ENCODE results near the gene AP1M1.

AP1M1 gene

DNA sequence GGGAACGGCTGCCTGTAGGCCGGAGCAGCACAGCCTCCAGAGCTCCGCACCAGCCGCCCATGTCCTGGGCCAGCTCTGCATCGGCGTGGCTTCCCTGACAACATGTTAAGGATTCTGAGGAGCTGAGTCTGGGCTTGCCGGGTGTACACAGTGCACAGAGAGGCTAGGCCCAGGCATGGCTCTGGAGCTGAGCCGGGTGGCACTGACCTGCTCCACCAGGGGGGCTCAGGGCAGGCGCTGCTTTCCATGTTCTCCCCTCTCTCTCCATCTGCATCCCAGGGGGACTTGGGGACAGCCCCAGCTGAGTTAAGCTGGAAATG is 31.6 kb downstream of the AP1M1 start:
- H3K27me3 ChIP-seq (ENCODE audit: control insufficient read depth in 2 of 2, insufficient read depth in 2 of 2, low read length in 2 of 2), result no peaks in the 10 kb centered on the region
- H3K36me3 ChIP-seq (ENCODE audit: control insufficient read depth in 2 of 2, insufficient read depth in 2 of 2, low read length in 2 of 2), result peaks cover 32 to 57% of the 10 kb centered on the region in 2 donors
- no peak overlapping the region for H3K27ac ChIP-seq (ENCODE audit: low read depth in 2 of 2, low read length in 2 of 2)

DNA sequence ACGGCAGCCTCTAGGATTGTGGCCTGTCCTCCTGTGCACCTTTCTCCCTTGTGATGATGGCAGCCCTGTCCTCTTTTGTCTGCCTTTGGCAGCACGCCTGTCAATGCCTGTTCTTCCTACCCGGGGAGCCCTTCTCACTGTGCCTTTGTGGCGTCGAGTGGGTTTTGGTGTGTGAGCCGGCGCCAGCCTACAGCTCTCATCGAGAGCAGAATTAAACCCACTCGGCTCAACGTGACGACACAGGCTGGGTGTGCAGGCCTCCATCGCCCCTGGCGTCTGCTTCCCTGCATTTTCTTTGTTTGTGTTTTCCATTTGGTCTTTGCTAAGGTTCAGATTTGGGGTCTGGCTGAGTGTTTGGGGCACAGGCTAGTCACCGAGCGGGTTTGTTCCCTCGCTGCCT is 34.4 kb downstream of the AP1M1 start:
- Histone ChIP-seq H3K4me1 (ENCODE audit: control insufficient read depth in 2 of 2, insufficient read depth in 2 of 2, low read length in 2 of 2) (no peaks in the 10 kb centered on the region), H3K27ac (ENCODE audit: low read depth in 2 of 2, low read length in 2 of 2) (no peak overlapping the region), H3K36me3 (ENCODE audit: control insufficient read depth in 2 of 2, insufficient read depth in 2 of 2, low read length in 2 of 2) (peaks cover 32 to 48% of the 10 kb centered on the region in 2 donors), H3K9me3 (ENCODE audit: control insufficient read depth in 2 of 2, low read length in 2 of 2) (no peaks in the 10 kb centered on the region), H3K9ac (ENCODE audit: low read depth in 1 of 2, low read length in 2 of 2) (no peak overlapping the region), H3K4me3 (ENCODE audit: low read length in 2 of 2) (no peak overlapping the region), H3K27me3 (ENCODE audit: control insufficient read depth in 2 of 2, insufficient read depth in 2 of 2, low read length in 2 of 2) (no peaks in the 10 kb centered on the region)

More for the DNA sequence above, 31.6 kb downstream of the AP1M1 start:
- no peak overlapping the region for H3K4me3 ChIP-seq (ENCODE audit: low read length in 2 of 2)
- no peak overlapping the region for H3K9ac ChIP-seq (ENCODE audit: low read depth in 1 of 2, low read length in 2 of 2)
- H3K4me1 ChIP-seq (ENCODE audit: control insufficient read depth in 2 of 2, insufficient read depth in 2 of 2, low read length in 2 of 2), result no peaks in the 10 kb centered on the region
- H3K9me3 ChIP-seq (ENCODE audit: control insufficient read depth in 2 of 2, low read length in 2 of 2), result no peaks in the 10 kb centered on the region

DNA sequence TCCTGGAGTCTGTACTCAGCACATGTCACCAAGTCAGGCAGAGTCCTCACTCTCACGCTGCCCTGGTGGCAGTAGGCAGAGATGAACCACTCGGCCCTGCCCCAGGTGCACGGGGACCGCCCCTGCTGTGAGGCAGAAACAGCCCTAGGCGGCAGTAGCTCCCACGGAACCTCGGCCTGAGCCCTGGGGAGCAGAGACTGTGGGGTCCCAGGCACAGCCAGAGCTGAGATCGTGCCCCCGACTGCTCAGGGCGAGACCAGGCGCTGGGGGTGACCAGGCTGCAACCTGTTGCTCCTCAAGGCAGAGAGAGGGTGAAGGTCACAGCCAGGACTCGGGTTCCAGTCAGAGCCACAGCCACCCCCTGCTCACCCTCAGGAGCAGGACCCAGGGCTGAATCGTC is 34.9 kb downstream of the AP1M1 start:
- H3K27ac ChIP-seq (ENCODE audit: low read depth in 2 of 2, low read length in 2 of 2), result no peak overlapping the region
- no peaks in the 10 kb centered on the region for H3K9me3 ChIP-seq (ENCODE audit: control insufficient read depth in 2 of 2, low read length in 2 of 2)
- H3K4me3 ChIP-seq (ENCODE audit: low read length in 2 of 2), result no peak overlapping the region
- no peaks in the 10 kb centered on the region for H3K27me3 ChIP-seq (ENCODE audit: control insufficient read depth in 2 of 2, insufficient read depth in 2 of 2, low read length in 2 of 2)
- H3K4me1 ChIP-seq (ENCODE audit: control insufficient read depth in 2 of 2, insufficient read depth in 2 of 2, low read length in 2 of 2), result no peaks in the 10 kb centered on the region
- peaks cover 29 to 48% of the 10 kb centered on the region in 2 donors for H3K36me3 ChIP-seq (ENCODE audit: control insufficient read depth in 2 of 2, insufficient read depth in 2 of 2, low read length in 2 of 2)
- no peak overlapping the region for H3K9ac ChIP-seq (ENCODE audit: low read depth in 1 of 2, low read length in 2 of 2)

DNA sequence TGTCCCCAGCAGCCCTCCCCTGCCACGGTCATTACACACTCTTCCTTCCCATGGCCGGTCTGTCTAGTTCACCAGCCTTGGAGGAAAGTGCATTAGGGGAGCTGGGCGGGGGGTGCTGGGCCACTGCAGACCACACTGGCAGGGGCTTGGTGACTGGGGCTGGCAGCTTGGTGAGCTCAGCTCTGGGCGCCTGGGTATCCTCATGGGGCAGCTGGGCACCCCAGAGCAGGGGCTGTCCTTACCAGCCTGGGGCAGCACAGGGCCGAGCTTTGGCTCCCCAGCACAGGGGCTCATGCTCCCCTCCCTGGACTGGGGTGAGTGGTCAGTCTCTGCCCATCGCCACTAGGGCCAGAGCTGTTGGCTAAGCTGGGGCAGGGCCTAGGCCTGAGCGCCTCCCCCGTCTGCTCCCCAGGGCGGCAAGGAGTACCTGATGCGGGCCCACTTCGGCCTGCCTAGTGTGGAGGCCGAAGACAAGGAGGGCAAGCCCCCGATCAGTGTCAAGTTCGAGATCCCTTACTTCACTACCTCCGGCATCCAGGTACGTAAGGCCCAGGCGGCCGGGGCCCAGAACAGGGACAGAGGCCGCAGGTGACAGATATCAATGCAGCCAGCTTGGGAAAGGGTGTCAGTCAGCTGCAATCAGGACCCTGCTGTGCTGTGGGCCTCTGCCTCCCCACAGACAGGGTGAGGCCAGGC is 35.5 kb downstream of the AP1M1 start:
- H3K9me3 ChIP-seq (ENCODE audit: control insufficient read depth in 2 of 2, low read length in 2 of 2), result no peaks in the 10 kb centered on the region
- H3K27me3 ChIP-seq (ENCODE audit: control insufficient read depth in 2 of 2, insufficient read depth in 2 of 2, low read length in 2 of 2), result no peaks in the 10 kb centered on the region
- H3K9ac ChIP-seq (ENCODE audit: low read depth in 1 of 2, low read length in 2 of 2), result no peak overlapping the region
- H3K27ac ChIP-seq (ENCODE audit: low read depth in 2 of 2, low read length in 2 of 2), result no peak overlapping the region
- H3K4me3 ChIP-seq (ENCODE audit: low read length in 2 of 2), result no peak overlapping the region
- peaks cover 22 to 44% of the 10 kb centered on the region in 2 donors for H3K36me3 ChIP-seq (ENCODE audit: control insufficient read depth in 2 of 2, insufficient read depth in 2 of 2, low read length in 2 of 2)
- no peaks in the 10 kb centered on the region for H3K4me1 ChIP-seq (ENCODE audit: control insufficient read depth in 2 of 2, insufficient read depth in 2 of 2, low read length in 2 of 2)

DNA sequence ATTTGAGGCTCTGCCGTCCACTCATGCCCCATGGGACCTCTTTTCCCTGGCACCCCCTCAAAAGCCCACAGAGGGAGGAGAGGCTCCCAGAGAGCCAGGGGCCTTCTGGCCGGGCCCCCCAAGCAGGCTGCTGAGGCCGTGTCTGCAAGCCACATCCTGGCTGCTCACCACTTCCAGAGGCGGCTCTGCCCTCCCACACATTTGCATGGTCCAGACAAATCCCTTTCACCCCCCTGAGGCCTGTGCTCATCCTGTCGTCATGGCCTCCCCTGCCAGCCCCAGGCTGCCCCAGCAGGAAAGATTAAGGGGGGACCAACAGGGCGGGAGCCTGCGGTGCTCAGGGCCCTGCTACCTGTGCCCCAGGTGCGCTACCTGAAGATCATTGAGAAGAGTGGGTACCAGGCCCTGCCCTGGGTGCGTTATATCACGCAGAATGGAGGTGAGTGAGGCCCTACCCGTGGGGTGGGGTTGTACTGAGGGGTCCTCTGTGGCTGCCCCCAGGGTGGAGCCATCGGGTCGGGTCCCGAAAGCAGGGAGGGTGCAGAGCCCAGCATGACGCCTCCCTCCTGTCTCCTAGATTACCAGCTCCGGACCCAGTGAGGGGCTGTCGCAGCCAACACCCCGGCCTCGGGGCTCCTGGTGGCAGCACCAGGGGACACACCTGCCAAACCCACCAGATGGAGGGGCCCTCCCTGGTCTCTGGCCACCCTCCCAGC is 36.3 kb downstream of the AP1M1 start:
- H3K4me1 ChIP-seq (ENCODE audit: control insufficient read depth in 2 of 2, insufficient read depth in 2 of 2, low read length in 2 of 2), result no peaks in the 10 kb centered on the region
- H3K9ac ChIP-seq (ENCODE audit: low read depth in 1 of 2, low read length in 2 of 2), result no peak overlapping the region
- no peaks in the 10 kb centered on the region for H3K27me3 ChIP-seq (ENCODE audit: control insufficient read depth in 2 of 2, insufficient read depth in 2 of 2, low read length in 2 of 2)
- H3K4me3 ChIP-seq (ENCODE audit: low read length in 2 of 2), result no peak overlapping the region
- H3K9me3 ChIP-seq (ENCODE audit: control insufficient read depth in 2 of 2, low read length in 2 of 2), result no peaks in the 10 kb centered on the region
- H3K27ac ChIP-seq (ENCODE audit: low read depth in 2 of 2, low read length in 2 of 2), result no peak overlapping the region
- H3K36me3 ChIP-seq (ENCODE audit: control insufficient read depth in 2 of 2, insufficient read depth in 2 of 2, low read length in 2 of 2), result peaks cover 16 to 38% of the 10 kb centered on the region in 2 donors

DNA sequence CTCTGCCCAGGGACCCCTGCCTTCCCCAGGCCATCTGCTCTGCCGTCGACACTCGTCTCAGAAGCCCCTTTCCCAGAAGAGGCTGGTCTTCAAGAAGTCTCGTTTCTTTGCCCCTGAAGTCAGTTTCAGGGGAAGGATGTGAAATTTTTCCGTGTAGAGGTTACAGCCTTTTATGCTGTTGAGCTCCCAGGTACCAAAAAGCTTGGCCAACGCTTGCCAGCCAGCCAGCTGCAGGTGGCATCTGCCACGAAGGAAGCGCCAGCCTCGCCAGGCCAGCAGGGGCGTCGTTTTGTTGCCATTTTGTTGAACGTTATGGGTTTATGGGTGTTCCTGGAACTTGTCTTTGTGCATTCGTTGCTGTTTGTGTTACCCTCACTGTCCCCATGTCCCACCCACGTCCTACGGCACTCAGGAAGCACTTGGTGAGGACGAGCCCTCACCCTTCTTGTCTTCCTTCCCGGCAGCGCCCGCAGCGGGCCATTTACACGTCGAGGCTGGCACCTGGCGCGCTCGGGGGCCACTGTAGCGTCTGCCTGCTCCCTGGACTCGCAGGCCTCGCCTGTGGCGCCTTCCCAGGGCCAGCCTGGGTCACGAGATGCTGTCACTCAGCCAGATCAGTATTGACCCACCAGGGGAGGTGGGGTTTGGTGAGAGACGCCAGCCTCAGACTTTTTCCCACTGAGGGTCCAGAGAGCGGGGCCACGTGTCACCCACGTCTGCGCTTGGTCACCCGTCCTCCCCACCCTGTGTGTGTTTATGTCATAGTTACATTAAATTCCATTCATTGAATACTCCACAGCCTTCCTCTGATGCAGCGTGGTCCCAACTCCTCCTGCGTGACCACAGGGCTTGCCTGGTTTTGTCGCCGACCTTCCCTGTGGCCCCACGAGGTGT is 37.1 kb downstream of the AP1M1 start:
- no peak overlapping the region for H3K4me3 ChIP-seq (ENCODE audit: low read length in 2 of 2)
- H3K27me3 ChIP-seq (ENCODE audit: control insufficient read depth in 2 of 2, insufficient read depth in 2 of 2, low read length in 2 of 2), result no peaks in the 10 kb centered on the region
- no peaks in the 10 kb centered on the region for H3K4me1 ChIP-seq (ENCODE audit: control insufficient read depth in 2 of 2, insufficient read depth in 2 of 2, low read length in 2 of 2)
- H3K9ac ChIP-seq (ENCODE audit: low read depth in 1 of 2, low read length in 2 of 2), result no peak overlapping the region
- peaks cover 9 to 30% of the 10 kb centered on the region in 2 donors for H3K36me3 ChIP-seq (ENCODE audit: control insufficient read depth in 2 of 2, insufficient read depth in 2 of 2, low read length in 2 of 2)
- H3K27ac ChIP-seq (ENCODE audit: low read depth in 2 of 2, low read length in 2 of 2), result no peak overlapping the region
- no peaks in the 10 kb centered on the region for H3K9me3 ChIP-seq (ENCODE audit: control insufficient read depth in 2 of 2, low read length in 2 of 2)

DNA sequence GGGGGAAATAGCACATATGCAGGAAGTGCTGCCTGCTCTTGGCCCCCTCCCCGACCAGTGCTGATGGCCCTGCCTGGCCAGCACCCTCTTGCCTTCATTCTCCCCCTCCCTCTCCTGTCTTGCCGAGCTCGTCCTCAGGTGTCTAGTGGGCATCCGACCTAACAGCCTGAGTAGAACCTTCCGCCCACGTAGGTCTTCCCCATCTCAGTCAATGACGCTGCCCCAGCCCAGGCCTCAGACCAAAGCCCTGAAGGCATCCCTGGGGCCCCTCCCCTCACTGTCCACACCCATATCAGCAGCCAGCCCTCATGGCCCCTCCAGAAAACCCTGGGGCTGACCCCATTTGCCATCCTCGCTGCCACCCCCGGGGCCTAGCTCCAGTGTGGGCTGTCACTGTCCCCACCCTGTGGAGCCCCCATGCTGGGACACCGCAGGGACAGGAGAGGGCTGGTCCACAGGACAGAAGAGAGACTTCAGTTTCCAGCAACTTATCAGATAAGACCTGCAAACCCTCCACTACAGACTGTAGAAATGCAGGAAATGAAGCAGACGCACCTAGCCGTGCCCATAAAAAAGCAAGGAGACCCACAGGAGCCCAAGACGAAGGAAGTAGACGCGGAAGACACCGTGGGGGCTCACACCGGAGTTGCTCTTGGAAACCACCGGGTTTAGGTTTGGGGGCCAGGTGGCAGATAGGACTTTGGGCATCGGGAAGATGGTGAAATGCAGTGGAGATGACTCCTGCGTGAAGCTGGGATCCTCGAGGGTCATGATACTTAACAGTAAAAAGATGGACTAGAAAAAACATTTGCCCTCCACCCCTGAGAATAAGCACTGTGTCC is 38.3 kb downstream of the AP1M1 start:
- no peak overlapping the region for H3K27ac ChIP-seq (ENCODE audit: low read depth in 2 of 2, low read length in 2 of 2)
- H3K4me1 ChIP-seq (ENCODE audit: control insufficient read depth in 2 of 2, insufficient read depth in 2 of 2, low read length in 2 of 2), result no peaks in the 10 kb centered on the region
- no peaks in the 10 kb centered on the region for H3K27me3 ChIP-seq (ENCODE audit: control insufficient read depth in 2 of 2, insufficient read depth in 2 of 2, low read length in 2 of 2)
- H3K9me3 ChIP-seq (ENCODE audit: control insufficient read depth in 2 of 2, low read length in 2 of 2), result no peaks in the 10 kb centered on the region
- peaks cover 9 to 25% of the 10 kb centered on the region in 2 donors for H3K36me3 ChIP-seq (ENCODE audit: control insufficient read depth in 2 of 2, insufficient read depth in 2 of 2, low read length in 2 of 2)
- no peak overlapping the region for H3K4me3 ChIP-seq (ENCODE audit: low read length in 2 of 2)
- H3K9ac ChIP-seq (ENCODE audit: low read depth in 1 of 2, low read length in 2 of 2), result no peak overlapping the region

DNA sequence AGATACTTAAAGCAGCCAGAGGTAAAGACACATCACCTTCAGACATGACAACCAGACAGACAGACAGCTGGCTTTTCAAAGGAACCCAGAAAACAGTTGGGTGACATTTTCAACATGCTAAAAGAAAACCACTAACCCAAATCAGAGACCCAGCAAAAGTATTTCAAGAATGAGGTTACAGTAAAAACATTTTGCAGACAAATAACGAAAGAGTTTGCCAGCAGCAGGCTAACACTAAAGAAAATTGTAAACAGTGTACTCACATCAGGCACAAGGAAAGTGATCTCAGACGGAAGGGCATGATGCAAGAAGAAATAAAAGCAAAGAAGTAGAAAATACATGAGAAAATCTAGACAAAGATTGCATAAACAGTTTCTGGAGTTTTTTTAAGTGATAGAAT is 46.4 kb downstream of the AP1M1 start:
- Histone ChIP-seq H3K27me3 (ENCODE audit: control insufficient read depth in 2 of 2, insufficient read depth in 2 of 2, low read length in 2 of 2) (no peaks in the 10 kb centered on the region), H3K9me3 (ENCODE audit: control insufficient read depth in 2 of 2, low read length in 2 of 2) (no peaks in the 10 kb centered on the region), H3K4me1 (ENCODE audit: control insufficient read depth in 2 of 2, insufficient read depth in 2 of 2, low read length in 2 of 2) (no peaks in the 10 kb centered on the region), H3K4me3 (ENCODE audit: low read length in 2 of 2) (no peak overlapping the region), H3K9ac (ENCODE audit: low read depth in 1 of 2, low read length in 2 of 2) (no peak overlapping the region), H3K36me3 (ENCODE audit: control insufficient read depth in 2 of 2, insufficient read depth in 2 of 2, low read length in 2 of 2) (no peaks in the 10 kb centered on the region), H3K27ac (ENCODE audit: low read depth in 2 of 2, low read length in 2 of 2) (no peak overlapping the region)

DNA sequence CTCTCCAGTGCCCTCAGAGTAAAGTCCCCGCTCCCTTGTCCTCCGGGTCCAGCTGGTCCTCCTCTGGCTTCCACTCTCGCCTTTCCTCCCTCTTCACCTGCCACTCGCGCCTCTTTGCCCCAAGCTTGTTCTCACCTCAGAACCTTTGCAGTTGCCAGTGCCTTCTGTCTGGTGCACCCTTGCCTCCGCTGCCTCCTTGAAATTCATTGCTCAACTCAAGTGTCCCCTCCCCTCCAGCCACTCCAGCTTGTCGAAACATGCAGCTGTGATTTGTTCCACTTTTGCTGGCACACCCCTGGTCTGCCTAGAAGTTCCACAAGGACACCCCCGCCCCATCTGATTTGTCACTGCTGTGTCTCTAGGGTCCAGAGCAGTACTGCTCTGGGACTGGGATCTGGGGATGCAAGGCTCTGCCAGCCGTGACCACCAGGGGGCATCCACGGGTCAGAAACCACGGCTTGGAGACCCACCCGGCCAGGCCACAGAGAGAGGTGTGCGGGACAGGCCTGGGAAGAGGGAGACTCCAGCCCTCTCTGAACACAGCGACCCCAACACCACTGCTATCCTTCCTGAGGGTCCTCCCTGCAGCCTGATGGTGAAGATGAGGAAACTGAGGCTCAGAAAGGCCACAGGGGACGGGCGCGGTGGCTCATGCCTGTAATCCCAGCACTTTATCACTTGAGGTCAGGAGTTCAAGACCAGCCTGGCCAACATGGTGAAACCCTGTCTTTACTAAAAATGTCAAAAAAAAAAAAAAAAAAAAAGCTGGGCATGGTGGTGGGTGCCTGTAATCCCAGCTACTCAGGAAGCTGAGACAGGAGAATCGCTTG is 49.9 kb downstream of the AP1M1 start:
- no peaks in the 10 kb centered on the region for H3K4me1 ChIP-seq (ENCODE audit: control insufficient read depth in 2 of 2, insufficient read depth in 2 of 2, low read length in 2 of 2)
- no peak overlapping the region for H3K4me3 ChIP-seq (ENCODE audit: low read length in 2 of 2)
- no peak overlapping the region for H3K27ac ChIP-seq (ENCODE audit: low read depth in 2 of 2, low read length in 2 of 2)
- no peaks in the 10 kb centered on the region for H3K27me3 ChIP-seq (ENCODE audit: control insufficient read depth in 2 of 2, insufficient read depth in 2 of 2, low read length in 2 of 2)
- H3K9ac ChIP-seq (ENCODE audit: low read depth in 1 of 2, low read length in 2 of 2), result no peak overlapping the region
- no peaks in the 10 kb centered on the region for H3K36me3 ChIP-seq (ENCODE audit: control insufficient read depth in 2 of 2, insufficient read depth in 2 of 2, low read length in 2 of 2)
- H3K9me3 ChIP-seq (ENCODE audit: control insufficient read depth in 2 of 2, low read length in 2 of 2), result no peaks in the 10 kb centered on the region
